ENCODE data around the gene GPR153. TPM values are rescaled to one million over a fixed set of nuclear protein-coding genes. Genes with fewer than 3 reads are reported as not detected.

The GPR153 gene
- total and polyA plus RNA-seq, 2 of the 13 experiments (the other 11 are each of a cell fraction or from before 2014, with no cell fraction given) = 0.22 to 0.31 TPM

DNA sequence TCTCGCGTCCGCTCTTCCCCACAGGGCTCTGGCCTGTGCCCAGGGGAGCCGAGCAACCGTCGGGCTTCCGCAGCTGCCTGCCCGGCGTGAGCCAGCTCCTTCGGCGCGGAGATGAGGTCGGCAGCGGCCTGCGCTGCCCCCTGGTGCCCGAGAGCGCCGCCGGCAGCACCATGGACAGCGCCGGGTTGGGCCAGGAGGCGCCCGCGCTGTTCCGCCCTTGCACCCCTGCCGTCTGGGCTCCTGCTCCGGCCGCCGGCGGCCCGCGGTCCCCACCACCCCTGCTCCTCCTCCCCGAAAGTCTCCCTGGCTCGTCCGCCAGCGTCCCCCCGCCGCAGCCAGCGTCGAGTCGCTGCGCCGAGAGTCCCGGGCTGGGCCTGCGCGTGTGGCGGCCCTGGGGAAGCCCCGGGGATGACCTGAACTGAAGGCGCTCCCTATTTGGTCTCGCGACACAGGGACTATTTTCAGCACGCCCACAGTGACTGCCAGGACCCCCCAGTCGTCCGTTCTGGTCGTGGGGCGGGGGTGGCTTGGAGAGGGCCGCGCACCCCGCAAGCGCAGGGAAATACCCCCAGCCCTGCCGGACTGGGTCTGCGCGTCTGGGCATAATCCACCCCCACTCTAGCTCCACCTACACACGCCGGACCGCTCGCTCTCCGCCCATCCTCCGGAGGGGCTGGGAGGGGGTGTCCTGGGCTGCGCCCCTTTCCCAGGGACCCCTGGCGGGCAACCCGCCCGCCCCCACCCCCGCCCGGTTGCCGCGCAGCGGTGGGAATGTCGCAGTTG lies 15.6 kb downstream of the GPR153 start (continued):
- TF ChIP-seq, protein P1, sequence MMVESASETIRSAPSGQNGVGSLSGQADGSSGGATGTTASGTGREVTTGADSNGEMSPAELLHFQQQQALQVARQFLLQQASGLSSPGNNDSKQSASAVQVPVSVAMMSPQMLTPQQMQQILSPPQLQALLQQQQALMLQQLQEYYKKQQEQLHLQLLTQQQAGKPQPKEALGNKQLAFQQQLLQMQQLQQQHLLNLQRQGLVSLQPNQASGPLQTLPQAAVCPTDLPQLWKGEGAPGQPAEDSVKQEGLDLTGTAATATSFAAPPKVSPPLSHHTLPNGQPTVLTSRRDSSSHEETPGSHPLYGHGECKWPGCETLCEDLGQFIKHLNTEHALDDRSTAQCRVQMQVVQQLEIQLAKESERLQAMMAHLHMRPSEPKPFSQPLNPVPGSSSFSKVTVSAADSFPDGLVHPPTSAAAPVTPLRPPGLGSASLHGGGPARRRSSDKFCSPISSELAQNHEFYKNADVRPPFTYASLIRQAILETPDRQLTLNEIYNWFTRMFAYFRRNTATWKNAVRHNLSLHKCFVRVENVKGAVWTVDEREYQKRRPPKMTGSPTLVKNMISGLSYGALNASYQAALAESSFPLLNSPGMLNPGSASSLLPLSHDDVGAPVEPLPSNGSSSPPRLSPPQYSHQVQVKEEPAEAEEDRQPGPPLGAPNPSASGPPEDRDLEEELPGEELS (CRISPR knock-in tag; IDR thresholded peaks at IDR 0.05) = peak; percentile 67
- TF ChIP-seq, protein P2, sequence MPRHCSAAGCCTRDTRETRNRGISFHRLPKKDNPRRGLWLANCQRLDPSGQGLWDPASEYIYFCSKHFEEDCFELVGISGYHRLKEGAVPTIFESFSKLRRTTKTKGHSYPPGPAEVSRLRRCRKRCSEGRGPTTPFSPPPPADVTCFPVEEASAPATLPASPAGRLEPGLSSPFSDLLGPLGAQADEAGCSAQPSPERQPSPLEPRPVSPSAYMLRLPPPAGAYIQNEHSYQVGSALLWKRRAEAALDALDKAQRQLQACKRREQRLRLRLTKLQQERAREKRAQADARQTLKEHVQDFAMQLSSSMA (CRISPR knock-in tag; IDR thresholded peaks at IDR 0.05) = peak; percentile 94; the same call in 1 of the 2 replicates
- TF ChIP-seq ZMYM3 (CRISPR knock-in tag; IDR thresholded peaks at IDR 0.05) (peak; percentile 29; the same call in 1 of the 2 replicates), SMARCE1 (IDR thresholded peaks at IDR 0.05; ENCODE audit: borderline replicate concordance) (no peak), POGZ (CRISPR knock-in tag; IDR thresholded peaks at IDR 0.05) (peak; percentile 54; the same call in 1 of the 2 replicates), GLI4 (CRISPR knock-in tag; IDR thresholded peaks at IDR 0.05; ENCODE audit: borderline replicate concordance) (peak; percentile 98), ZNF782 (CRISPR knock-in tag; IDR thresholded peaks at IDR 0.05; ENCODE audit: borderline replicate concordance) (peak; percentile 96), SCMH1 (CRISPR knock-in tag; IDR thresholded peaks at IDR 0.05; ENCODE audit: borderline replicate concordance) (no peak), ATF7 (IDR thresholded peaks at IDR 0.05) (no peak), ATF7 (CRISPR knock-in tag; IDR thresholded peaks at IDR 0.05) (no peak), ZNF7 (CRISPR knock-in tag; IDR thresholded peaks at IDR 0.05) (peak; percentile 75), REL (CRISPR knock-in tag; conservative IDR thresholded peaks at IDR 0.05) (peak; percentile 99), ZNF501 (CRISPR knock-in tag; IDR thresholded peaks at IDR 0.05) (peak; percentile 85), ZNF251 (CRISPR knock-in tag; IDR thresholded peaks at IDR 0.05) (peak; percentile 98), HMG20A (CRISPR knock-in tag; IDR thresholded peaks at IDR 0.05; ENCODE audit: borderline replicate concordance) (peak; percentile 54; the same call in 1 of the 2 replicates), ZFP37 (CRISPR knock-in tag; IDR thresholded peaks at IDR 0.05; ENCODE audit: borderline replicate concordance) (peak; percentile 97), ZNF333 (CRISPR knock-in tag; IDR thresholded peaks at IDR 0.05; ENCODE audit: borderline replicate concordance) (peak; percentile 99; the same call in 1 of the 2 replicates)
- TF ChIP-seq, protein P3, sequence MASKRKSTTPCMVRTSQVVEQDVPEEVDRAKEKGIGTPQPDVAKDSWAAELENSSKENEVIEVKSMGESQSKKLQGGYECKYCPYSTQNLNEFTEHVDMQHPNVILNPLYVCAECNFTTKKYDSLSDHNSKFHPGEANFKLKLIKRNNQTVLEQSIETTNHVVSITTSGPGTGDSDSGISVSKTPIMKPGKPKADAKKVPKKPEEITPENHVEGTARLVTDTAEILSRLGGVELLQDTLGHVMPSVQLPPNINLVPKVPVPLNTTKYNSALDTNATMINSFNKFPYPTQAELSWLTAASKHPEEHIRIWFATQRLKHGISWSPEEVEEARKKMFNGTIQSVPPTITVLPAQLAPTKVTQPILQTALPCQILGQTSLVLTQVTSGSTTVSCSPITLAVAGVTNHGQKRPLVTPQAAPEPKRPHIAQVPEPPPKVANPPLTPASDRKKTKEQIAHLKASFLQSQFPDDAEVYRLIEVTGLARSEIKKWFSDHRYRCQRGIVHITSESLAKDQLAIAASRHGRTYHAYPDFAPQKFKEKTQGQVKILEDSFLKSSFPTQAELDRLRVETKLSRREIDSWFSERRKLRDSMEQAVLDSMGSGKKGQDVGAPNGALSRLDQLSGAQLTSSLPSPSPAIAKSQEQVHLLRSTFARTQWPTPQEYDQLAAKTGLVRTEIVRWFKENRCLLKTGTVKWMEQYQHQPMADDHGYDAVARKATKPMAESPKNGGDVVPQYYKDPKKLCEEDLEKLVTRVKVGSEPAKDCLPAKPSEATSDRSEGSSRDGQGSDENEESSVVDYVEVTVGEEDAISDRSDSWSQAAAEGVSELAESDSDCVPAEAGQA (IDR thresholded peaks at IDR 0.05; ENCODE audit: low read depth) = no peak
- TF ChIP-seq, protein P3 (CRISPR knock-in tag; IDR thresholded peaks at IDR 0.05; ENCODE audit: borderline replicate concordance) = peak; percentile 99

Data from HepG2 (cell line).